ENCODE data around the gene TRAPPC5. TPM values are rescaled to one million over a fixed set of nuclear protein-coding genes. Genes with fewer than 3 reads are reported as not detected.

Gene TRAPPC5
- total RNA-seq, 1 experiment from 2014 or later: 104 TPM

DNA sequence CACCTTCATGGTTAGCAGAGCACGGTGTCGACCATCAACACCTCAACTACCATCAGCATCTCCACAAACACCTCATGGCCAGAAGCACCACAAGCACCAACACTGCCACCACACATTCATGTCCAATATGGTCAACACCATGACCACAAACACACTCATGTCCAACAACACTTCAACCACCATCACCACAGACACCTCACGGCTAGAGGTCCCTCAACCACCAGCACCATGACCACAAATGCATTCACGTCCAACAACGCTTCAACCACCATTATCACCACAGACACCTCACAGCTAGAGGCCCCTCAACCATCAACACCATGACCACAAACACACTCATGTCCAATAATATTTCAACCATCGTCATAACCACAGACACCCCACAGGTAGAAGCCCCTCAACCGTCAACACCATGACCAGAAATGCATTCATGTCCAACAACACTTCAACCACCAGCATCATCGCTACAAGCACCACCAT lies 10.2 kb downstream of the TRAPPC5 start:
- in situ Hi-C loops (cut with HindIII; ENCODE audit: low pct_unique_long_range_greater_than_20kb, low sequenced_read_pairs): no loop called here

DNA sequence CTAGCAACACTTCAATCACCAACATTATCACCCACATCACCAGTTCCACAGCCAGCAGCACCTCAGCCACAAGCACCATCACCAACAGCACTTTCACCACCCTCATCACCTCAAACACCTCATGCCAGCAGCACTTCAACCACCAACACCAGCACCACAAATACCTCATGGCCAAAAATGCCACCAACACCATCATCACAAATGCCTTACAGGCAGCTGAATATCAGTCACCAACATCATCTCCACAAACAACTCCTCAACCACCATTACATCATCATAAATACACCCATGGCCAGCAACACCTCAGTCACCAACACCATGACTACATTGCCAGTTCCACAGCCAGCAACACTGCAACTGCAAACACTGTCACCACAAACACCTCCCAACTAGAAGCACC lies 10.9 kb downstream of the TRAPPC5 start:
- in situ Hi-C loops (cut with HindIII; ENCODE audit: low pct_unique_long_range_greater_than_20kb, low sequenced_read_pairs): no loop called here
- DNase-seq (ENCODE audit: low read depth): no peak

More for the DNA sequence above, 10.2 kb downstream of the TRAPPC5 start:
- no peak for DNase-seq (ENCODE audit: low read depth)

- DNase-seq (ENCODE audit: low read depth): no peak
- in situ Hi-C loops (cut with HindIII; ENCODE audit: low pct_unique_long_range_greater_than_20kb, low sequenced_read_pairs): no loop called here
These were observed 11.9 kb downstream of the TRAPPC5 start for GRCh38 chr19:7692417-7693088.

GRCh38 chr19:7694499-7694898 lies 13.9 kb downstream of the TRAPPC5 start:
- in situ Hi-C loops (cut with HindIII; ENCODE audit: low pct_unique_long_range_greater_than_20kb, low sequenced_read_pairs): no loop called here
- no peak for DNase-seq (ENCODE audit: low read depth)

DNA sequence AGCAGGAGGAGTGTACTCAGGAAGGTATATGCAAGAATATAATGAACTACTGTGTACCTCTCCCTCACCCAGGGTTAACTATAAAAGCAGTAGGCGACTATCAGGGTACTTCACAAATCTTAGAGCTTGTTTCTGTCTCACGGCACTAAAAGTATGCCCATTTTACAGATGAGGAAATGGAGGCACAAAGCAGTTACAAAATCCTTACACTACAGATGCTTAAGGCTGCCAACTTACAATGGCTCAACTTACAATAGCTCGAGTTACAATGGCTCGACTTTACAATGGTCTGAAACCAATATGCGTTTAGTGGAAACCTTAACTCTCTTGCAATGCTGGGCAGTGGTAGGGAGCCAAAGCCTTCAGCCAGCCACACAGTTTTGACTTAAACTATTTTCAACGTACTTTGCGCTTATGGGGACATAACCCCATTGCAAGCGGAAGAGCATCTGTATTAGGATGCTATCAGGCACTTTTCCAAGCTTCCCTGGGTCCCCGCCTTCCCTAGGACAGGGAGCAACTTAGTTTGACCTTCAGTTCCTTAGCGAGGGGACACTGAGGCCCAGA lies 17.2 kb downstream of the TRAPPC5 start:
- DNase-seq (ENCODE audit: low read depth): no peak
- in situ Hi-C loops (cut with HindIII; ENCODE audit: low pct_unique_long_range_greater_than_20kb, low sequenced_read_pairs): no loop called here

DNA sequence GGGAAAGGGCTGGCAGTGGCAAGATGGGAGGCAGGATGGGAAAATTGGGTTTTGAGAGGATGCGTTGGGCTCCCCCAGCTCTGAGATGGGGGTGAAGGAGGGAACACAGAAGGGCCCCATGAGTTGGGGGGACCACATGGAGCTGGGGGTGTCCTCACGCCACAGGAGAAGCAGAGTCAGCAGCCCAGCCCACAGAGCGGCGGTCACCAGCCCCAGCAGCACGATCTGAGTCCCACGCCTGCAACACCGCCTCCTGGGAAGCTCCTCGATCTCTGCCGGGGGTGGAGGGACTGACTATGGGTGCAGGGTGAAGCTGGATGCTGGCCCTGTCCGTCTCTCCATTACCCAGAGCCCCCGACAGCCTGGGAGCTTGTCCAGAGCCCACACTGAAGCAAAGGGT lies 17.9 kb downstream of the TRAPPC5 start:
- no peak for DNase-seq (ENCODE audit: low read depth)

DNA sequence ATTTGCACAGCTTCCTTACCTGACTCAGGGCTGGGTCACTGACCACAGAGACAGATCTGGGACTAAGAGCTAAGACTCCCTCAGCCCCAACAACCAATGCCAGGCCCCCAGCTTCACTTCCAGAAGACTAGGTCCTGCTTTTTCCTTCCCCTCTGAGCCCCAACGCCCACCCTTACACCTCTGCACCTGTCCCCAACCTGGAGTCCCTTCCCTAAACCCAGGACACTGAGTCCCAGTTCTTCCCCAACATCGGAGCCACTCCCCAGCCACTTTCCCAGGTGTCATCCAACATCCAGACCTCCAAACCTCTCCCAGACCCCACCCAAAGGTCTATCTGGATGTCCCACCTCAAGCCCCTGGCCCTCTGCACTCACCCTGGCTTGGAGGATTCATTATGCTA lies 18.4 kb downstream of the TRAPPC5 start:
- no peak for DNase-seq (ENCODE audit: low read depth)
- in situ Hi-C loops (cut with HindIII; ENCODE audit: low pct_unique_long_range_greater_than_20kb, low sequenced_read_pairs): no loop called here

More for the DNA sequence above, 17.9 kb downstream of the TRAPPC5 start:
- in situ Hi-C loops (cut with HindIII; ENCODE audit: low pct_unique_long_range_greater_than_20kb, low sequenced_read_pairs): no loop called here

DNA sequence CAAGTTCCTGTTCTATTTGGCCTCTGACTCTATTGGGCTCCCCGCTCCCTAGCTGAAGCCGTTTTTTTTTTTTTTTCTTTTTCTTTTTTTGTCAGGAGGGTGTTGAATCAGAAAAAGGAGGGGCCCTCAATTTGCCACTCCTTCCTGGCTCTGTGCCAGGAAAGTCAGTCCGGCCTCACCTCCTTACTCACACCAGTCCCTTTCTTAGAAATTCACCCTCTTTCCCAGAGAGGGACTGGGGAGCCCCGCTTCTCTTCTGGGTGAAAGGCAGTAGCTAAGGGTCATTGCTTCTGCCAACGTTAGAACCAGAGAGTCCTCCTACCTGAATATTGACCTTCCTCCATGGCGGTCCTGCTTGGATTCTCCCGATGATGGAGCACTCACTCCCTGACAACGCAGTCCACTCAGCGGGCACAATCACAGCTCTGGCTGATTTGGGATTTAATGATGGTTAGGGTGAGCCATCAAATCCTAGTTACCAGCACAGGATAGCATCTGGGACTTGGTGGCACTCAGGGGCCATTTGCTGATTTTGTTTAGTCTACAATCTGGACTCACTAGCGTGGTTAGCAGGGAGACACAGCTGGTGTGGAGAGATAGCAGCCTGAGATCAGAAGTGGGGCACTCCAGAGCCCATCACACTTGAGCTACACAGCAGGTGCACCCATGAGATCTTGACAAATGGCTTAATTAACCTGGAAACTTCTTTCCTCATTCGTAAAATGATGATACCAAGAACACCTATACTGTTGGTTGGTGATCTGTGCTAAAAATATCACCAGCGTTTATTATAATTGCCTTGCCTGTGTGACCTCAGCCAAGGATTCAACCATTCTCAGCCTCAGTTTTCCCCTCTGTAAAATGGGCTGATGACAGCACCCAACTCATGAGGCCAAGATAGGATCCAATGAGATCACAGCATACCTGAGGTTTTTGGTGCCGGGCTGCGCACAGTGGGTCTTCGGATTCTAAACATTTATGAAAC lies 19.1 kb downstream of the TRAPPC5 start:
- in situ Hi-C loops (cut with HindIII; ENCODE audit: low pct_unique_long_range_greater_than_20kb, low sequenced_read_pairs): no loop called here
- DNase-seq (ENCODE audit: low read depth): peak; percentile 8

DNA sequence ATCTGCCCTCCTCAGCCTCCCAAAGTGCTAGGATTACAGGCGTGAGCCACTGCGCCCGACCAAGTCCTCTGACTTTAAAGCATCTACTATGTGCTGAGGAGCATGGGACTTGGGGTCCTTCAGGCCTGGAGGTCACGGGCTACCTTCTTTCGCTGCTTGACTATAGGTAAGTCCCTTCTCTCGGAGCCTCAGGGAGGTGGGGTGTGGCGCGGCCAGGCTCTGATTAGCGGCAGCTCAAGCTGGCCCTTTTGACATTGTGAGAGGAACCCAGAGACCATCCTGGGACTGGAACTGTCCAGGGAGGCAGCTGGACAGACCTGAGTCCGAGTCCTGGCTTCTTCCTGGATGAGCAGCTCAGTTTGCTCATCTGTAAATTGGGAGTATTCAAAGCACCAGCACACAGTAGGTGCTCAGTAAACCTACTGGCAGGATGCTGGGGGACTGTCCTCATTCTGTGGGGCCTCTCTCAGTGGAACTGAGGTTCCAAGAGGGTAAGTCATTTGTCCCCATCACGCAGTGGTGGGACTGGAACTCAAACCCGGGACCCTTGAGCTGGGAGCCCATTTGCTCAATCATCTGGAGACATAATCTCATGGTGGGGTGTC lies 20.5 kb downstream of the TRAPPC5 start:
- in situ Hi-C loops (cut with HindIII; ENCODE audit: low pct_unique_long_range_greater_than_20kb, low sequenced_read_pairs): no loop called here
- no peak for DNase-seq (ENCODE audit: low read depth)

- DNase-seq (ENCODE audit: low read depth): no peak
- in situ Hi-C loops (cut with HindIII; ENCODE audit: low pct_unique_long_range_greater_than_20kb, low sequenced_read_pairs): no loop called here
These were observed 21.2 kb downstream of the TRAPPC5 start, which contains the start of gene FCER2 for GRCh38 chr19:7701654-7702457. FCER2 (minus strand) TSS chr19:7702131; CDS start chr19:7699760, 2,371 bp downstream.

DNA sequence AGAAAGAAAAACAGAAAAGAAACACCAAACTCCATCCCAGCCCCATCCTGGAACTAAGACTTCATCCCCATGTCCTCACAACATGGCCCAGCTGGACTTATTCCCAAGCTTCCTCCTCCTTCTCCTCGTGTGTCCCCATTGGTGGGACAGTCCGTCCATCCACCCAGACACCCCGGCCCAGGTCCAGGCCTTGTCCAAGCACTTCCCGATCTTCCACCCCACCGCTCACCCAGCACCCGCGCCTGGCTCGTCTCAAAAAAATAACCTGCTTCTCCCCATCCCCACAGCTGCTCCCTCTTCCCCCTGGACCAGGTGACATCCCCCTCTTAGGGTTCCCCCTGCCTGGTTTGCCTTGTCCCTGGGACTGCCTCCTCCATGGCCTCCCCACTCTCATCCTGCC lies 22.7 kb downstream of the TRAPPC5 start:
- no peak for DNase-seq (ENCODE audit: low read depth)
- in situ Hi-C loops (cut with HindIII; ENCODE audit: low pct_unique_long_range_greater_than_20kb, low sequenced_read_pairs): no loop called here

- in situ Hi-C loops (cut with HindIII; ENCODE audit: low pct_unique_long_range_greater_than_20kb, low sequenced_read_pairs): no loop called here
- no peak for DNase-seq (ENCODE audit: low read depth)
These were observed 23.8 kb downstream of the TRAPPC5 start for GRCh38 chr19:7704280-7705060.

- in situ Hi-C loops (cut with HindIII; ENCODE audit: low pct_unique_long_range_greater_than_20kb, low sequenced_read_pairs): no loop called here
These were observed 25.0 kb downstream of the TRAPPC5 start for GRCh38 chr19:7705387-7706187.

DNA sequence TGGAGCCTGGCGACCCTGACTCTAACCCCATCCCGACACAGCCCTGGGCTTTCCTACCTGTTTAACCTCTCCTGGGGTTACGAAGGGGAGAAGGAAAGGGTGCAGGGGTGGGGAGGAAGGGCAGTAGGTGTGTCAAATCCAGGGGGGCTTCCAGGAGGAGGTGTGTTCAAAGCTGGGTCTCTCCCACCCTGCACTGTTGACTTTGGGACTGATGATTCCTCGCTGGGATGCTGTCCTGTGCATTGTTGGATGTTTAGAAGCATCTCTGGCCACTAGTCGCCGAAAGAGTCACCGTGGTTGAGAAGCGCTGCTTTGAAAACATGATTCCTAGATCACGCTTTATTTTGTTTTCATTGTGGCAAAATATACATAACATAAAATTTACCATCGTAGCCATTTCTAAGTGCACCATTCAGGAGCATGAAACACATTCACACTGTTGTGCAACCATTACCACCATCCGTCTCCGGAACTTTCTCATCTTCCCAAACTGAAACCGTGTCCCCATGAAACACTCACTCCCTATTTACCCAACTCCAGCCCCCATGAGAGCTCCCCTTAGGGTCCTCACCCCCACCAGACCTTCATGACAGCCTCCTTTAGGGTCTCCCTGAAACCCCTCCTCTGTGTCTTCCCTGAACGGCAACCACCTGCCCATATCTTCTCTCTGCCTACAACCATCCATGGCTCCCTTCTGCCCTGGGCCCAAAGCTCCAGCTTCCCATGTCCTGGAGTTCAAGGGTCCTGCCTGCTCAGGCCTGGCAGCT lies 25.7 kb downstream of the TRAPPC5 start:
- in situ Hi-C loops (cut with HindIII; ENCODE audit: low pct_unique_long_range_greater_than_20kb, low sequenced_read_pairs): no loop called here
- DNase-seq (ENCODE audit: low read depth): no peak

More at GRCh38 chr19:7705387-7706187, 25.0 kb downstream of the TRAPPC5 start:
- no peak for DNase-seq (ENCODE audit: low read depth)

GRCh38 chr19:7706955-7707456 lies 26.4 kb downstream of the TRAPPC5 start:
- in situ Hi-C loops (cut with HindIII; ENCODE audit: low pct_unique_long_range_greater_than_20kb, low sequenced_read_pairs): no loop called here
- no peak for DNase-seq (ENCODE audit: low read depth)

Measured in Caki2 (cell line).